ENCODE data around the gene SNTG2.

The SNTG2 gene

GRCh38 chr2:1231466-1232063 lies 280.9 kb downstream of the SNTG2 start:
- DNase-seq (ENCODE audit: low read depth in 2 of 3, low spot score in 1 of 3): no peak

GRCh38 chr2:1233281-1233680 lies 282.6 kb downstream of the SNTG2 start:
- DNase-seq (ENCODE audit: low read depth in 2 of 3, low spot score in 1 of 3): no peak

GRCh38 chr2:1234731-1235308 lies 284.2 kb downstream of the SNTG2 start:
- DNase-seq (ENCODE audit: low read depth in 2 of 3, low spot score in 1 of 3): no peak

- DNase-seq (ENCODE audit: low read depth in 2 of 3, low spot score in 1 of 3): no peak
These were observed 285.2 kb downstream of the SNTG2 start for GRCh38 chr2:1235806-1236205.

- no peak for DNase-seq (ENCODE audit: low read depth in 2 of 3, low spot score in 1 of 3)
These were observed 286.0 kb downstream of the SNTG2 start for GRCh38 chr2:1236606-1237005.

- DNase-seq (ENCODE audit: low read depth in 2 of 3, low spot score in 1 of 3): no peak
These were observed 287.1 kb downstream of the SNTG2 start for GRCh38 chr2:1237783-1238182.

GRCh38 chr2:1238598-1239138 lies 288.0 kb downstream of the SNTG2 start:
- no peak for DNase-seq (ENCODE audit: low read depth in 2 of 3, low spot score in 1 of 3)

GRCh38 chr2:1245193-1245592 lies 294.5 kb downstream of the SNTG2 start:
- DNase-seq (ENCODE audit: low read depth in 2 of 3, low spot score in 1 of 3): no peak

GRCh38 chr2:1246239-1246638 lies 295.6 kb downstream of the SNTG2 start:
- DNase-seq (ENCODE audit: low read depth in 2 of 3, low spot score in 1 of 3): no peak

GRCh38 chr2:1246991-1247390 lies 296.3 kb downstream of the SNTG2 start:
- DNase-seq (ENCODE audit: low read depth in 2 of 3, low spot score in 1 of 3): no peak

GRCh38 chr2:1248187-1248586 lies 297.5 kb downstream of the SNTG2 start:
- no peak for DNase-seq (ENCODE audit: low read depth in 2 of 3, low spot score in 1 of 3)

- no peak for DNase-seq (ENCODE audit: low read depth in 2 of 3, low spot score in 1 of 3)
These were observed 299.4 kb downstream of the SNTG2 start for GRCh38 chr2:1249897-1250687.

- no peak for DNase-seq (ENCODE audit: low read depth in 2 of 3, low spot score in 1 of 3)
These were observed 300.9 kb downstream of the SNTG2 start for GRCh38 chr2:1251520-1251919.

- DNase-seq (ENCODE audit: low read depth in 2 of 3, low spot score in 1 of 3): no peak
These were observed 303.0 kb downstream of the SNTG2 start for GRCh38 chr2:1253629-1254028.

GRCh38 chr2:1254662-1255343 lies 304.2 kb downstream of the SNTG2 start:
- no peak for DNase-seq (ENCODE audit: low read depth in 2 of 3, low spot score in 1 of 3)

GRCh38 chr2:1256632-1257324 lies 306.1 kb downstream of the SNTG2 start:
- DNase-seq (ENCODE audit: low read depth in 2 of 3, low spot score in 1 of 3): no peak

GRCh38 chr2:1257334-1257733 lies 306.7 kb downstream of the SNTG2 start:
- DNase-seq (ENCODE audit: low read depth in 2 of 3, low spot score in 1 of 3): no peak

GRCh38 chr2:1259746-1260145 lies 309.1 kb downstream of the SNTG2 start:
- DNase-seq (ENCODE audit: low read depth in 2 of 3, low spot score in 1 of 3): no peak

- no peak for DNase-seq (ENCODE audit: low read depth in 2 of 3, low spot score in 1 of 3)
These were observed 312.0 kb downstream of the SNTG2 start for GRCh38 chr2:1262609-1263008.

- DNase-seq (ENCODE audit: low read depth in 2 of 3, low spot score in 1 of 3): no peak
These were observed 314.8 kb downstream of the SNTG2 start for GRCh38 chr2:1265454-1265853.

GRCh38 chr2:1266351-1266750 lies 315.7 kb downstream of the SNTG2 start:
- DNase-seq (ENCODE audit: low read depth in 2 of 3, low spot score in 1 of 3): no peak

All from stimulated activated CD4-positive, alpha-beta T cell treated with anti-CD3 and anti-CD28 coated beads, Interleukin-12 subunit alpha, Interleukin-12 subunit beta, amount 100 ng/mL, for 48 hours (primary cell).